Heart right ventricle (tissue), 16 donors: ENCODE measurements around the gene ALAS1. TPM values are rescaled to one million over a fixed set of nuclear protein-coding genes. Genes with fewer than 3 reads are reported as not detected.

Experiments used
- ATAC-seq, 8 donors: fragments of 200-7000 bp; cut with Tn5 transposase; one replicate each; pipeline ENCODE4 v1.9.1; 2020; ENCODE audit warnings: mild to moderate bottlenecking in 8 of 8, moderate library complexity in 8 of 8, moderate number of reproducible peaks in 1 of 8
- DNase-seq, 2 donors: peaks; one replicate each; pipeline ENCODE4 v3.0.0-alpha.2; 2020
- H3K27ac ChIP-seq, 10 donors: fragments of 200-600 bp; sonication (generic) in 2 of 10; one replicate each; pipeline versions ENCODE4 v1.5.0 to v1.8.0; 2020 to 2022; ENCODE audit warnings: mild to moderate bottlenecking in 3 of 10
- H3K27me3 ChIP-seq, 7 donors: fragments of 200-600 bp; one replicate each; pipeline ENCODE4 v1.8.0; 2021 to 2022; ENCODE audit warnings: mild to moderate bottlenecking in 2 of 7
- H3K36me3 ChIP-seq, 9 donors: fragments of 200-600 bp; sonication (generic) in 1 of 9; one replicate each; pipeline versions ENCODE4 v1.5.0 to v1.8.0; 2020 to 2022; ENCODE audit warnings: mild to moderate bottlenecking in 2 of 9
- H3K4me1 ChIP-seq, 9 donors: fragments of 200-600 bp; sonication (generic) in 1 of 9; one replicate each; pipeline versions ENCODE4 v1.5.0 to v1.8.0; 2020 to 2022; ENCODE audit warnings: mild to moderate bottlenecking in 4 of 9
- H3K4me3 ChIP-seq, 10 donors: fragments of 200-600 bp; sonication (generic) in 2 of 10; one replicate each; pipeline versions ENCODE4 v1.5.0 to v1.8.0; 2020 to 2022; ENCODE audit warnings: mild to moderate bottlenecking in 7 of 10, moderate library complexity in 2 of 10
- H3K9me3 ChIP-seq, 11 donors: fragments of 200-600 bp in 10 of 11; sonication (generic) in 2 of 11; one replicate each; pipeline versions ENCODE4 v1.5.0 to v1.8.0; 2013 to 2022; ENCODE audit warnings: mild to moderate bottlenecking in 2 of 11, control low read depth in 1 of 11, moderate library complexity in 1 of 11
- WGBS, 2 donors: extraction: QIAGEN DNeasy Blood & Tissue Kit; methylation state at CpG; one replicate each; pipeline ENCODE4 v1.1.7; 2013; ENCODE audit warnings: inconsistent platforms in 1 of 2; 5-methylcytosine and 5-hydroxymethylcytosine counted together
- intact Hi-C, 10 donors: fragments of 100-400 bp; cut with DNase I; formaldehyde crosslinking; loops; one replicate each; pipeline versions ENCODE4 v1.11.1 to v1.14.2; 2022
- polyA plus RNA-seq, 2 donors: library from polyadenylated mRNA; stranded (reverse); fragments of 200-250 nt; gene quantifications; one replicate each; pipeline ENCODE4 v1.2.3, GENCODE V29; 2013
- total RNA-seq, 10 donors: library from RNA; stranded (reverse); fragmentation: NEBNext Ultra II Directional in 3 of 10; extraction: Animal tissue kit (Norgen Biotek cat#: 25700) in 3 of 10; gene quantifications; one replicate each; pipeline versions ENCODE4 v1.2.1 to v1.2.4, GENCODE V29; 2021 to 2023
- TF ChIP-seq, protein P1 (sequence below), 9 donors: fragments of 200-600 bp; sonication (generic) in 2 of 9; IDR thresholded peaks; one replicate each; pipeline versions ENCODE4 v1.5.0 to v1.8.0; 2021 to 2022; ENCODE audit warnings: antibody characterized with exemption in 9 of 9, mild to moderate bottlenecking in 5 of 9, moderate library complexity in 1 of 9
- donor health status: Arrhythmogenic right ventricular cardiomyopathy.
- donor health status: ischemic (EF 13 %, LVEDD 7.1; RV severe dilation, severe dysfunction).
- donor health status: healthy with polysubstance abuse.
- donor health status: DM: no; HTN: yes; CAD: no.
- donor health status: DM: no; HTN: no; CAD: no.
- donor health status: ischemic (EF 25% LVEDD 6.9; RV normal size, moderate dysfunction).
- donor health status: ischemic (EF 25% LVEDD 5.7; RV mildly dilated, moderate dysfunction).
- donor health status: healthy.
- donor health status: DM: yes; HTN: yes; CAD: no.
- donor health status: Ischemic cardiomyopathy.
- donor health status: ischemic (EF 35%, LVEDD 5.7; RV mildly dilated, moderate dysfunction).
- donor health status: nonischemic (EF 11% LVEDD 7.7; RV severe dilation, severe dysfunction).
- donor health status: DM: yes; HTN: yes; CAD: no.
- donor health status: PGD.
- donor health status: ischemic (EF 29% LVEDD 5.4; RV normal size, mild dysfunction).
- donor health status: nonischemic (EF 23%, LVEDD 6.1; RV moderate dilation, normal function).

The ALAS1 gene
- total and polyA plus RNA-seq, 12 donors = 55.2 to 233 (median 176) TPM

- no peak for DNase-seq
- Histone ChIP-seq H3K4me1 (peaks cover 7 to 54% (median 15%) of the 10 kb centered on the region in 9 donors), H3K4me3 (peak overlapping the region; percentile 33 to 71 (median 64)), H3K27ac (peak overlapping the region in 9 of 10 donors; percentile 74 to 97 (median 88)), H3K9me3 (peaks cover 0 to 6% (median 0%) of the 10 kb centered on the region in 11 donors), H3K27me3 (no peaks in the 10 kb centered on the region), H3K36me3 (peaks cover 0 to 36% (median 1%) of the 10 kb centered on the region in 9 donors)
- intact Hi-C loops = no loop called here
- ATAC-seq = peak in 4 of 8 donors; percentile 1 to 7 (median 5)
- TF ChIP-seq, protein P1, sequence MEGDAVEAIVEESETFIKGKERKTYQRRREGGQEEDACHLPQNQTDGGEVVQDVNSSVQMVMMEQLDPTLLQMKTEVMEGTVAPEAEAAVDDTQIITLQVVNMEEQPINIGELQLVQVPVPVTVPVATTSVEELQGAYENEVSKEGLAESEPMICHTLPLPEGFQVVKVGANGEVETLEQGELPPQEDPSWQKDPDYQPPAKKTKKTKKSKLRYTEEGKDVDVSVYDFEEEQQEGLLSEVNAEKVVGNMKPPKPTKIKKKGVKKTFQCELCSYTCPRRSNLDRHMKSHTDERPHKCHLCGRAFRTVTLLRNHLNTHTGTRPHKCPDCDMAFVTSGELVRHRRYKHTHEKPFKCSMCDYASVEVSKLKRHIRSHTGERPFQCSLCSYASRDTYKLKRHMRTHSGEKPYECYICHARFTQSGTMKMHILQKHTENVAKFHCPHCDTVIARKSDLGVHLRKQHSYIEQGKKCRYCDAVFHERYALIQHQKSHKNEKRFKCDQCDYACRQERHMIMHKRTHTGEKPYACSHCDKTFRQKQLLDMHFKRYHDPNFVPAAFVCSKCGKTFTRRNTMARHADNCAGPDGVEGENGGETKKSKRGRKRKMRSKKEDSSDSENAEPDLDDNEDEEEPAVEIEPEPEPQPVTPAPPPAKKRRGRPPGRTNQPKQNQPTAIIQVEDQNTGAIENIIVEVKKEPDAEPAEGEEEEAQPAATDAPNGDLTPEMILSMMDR (IDR thresholded peaks at IDR 0.05) = no peak
- 49% methylated on average over 8 of the region's 8 CpGs for WGBS, 2 donors
These were observed 48.3 kb downstream of the ALAS1 start for GRCh38 chr3:52246264-52246620.

DNA sequence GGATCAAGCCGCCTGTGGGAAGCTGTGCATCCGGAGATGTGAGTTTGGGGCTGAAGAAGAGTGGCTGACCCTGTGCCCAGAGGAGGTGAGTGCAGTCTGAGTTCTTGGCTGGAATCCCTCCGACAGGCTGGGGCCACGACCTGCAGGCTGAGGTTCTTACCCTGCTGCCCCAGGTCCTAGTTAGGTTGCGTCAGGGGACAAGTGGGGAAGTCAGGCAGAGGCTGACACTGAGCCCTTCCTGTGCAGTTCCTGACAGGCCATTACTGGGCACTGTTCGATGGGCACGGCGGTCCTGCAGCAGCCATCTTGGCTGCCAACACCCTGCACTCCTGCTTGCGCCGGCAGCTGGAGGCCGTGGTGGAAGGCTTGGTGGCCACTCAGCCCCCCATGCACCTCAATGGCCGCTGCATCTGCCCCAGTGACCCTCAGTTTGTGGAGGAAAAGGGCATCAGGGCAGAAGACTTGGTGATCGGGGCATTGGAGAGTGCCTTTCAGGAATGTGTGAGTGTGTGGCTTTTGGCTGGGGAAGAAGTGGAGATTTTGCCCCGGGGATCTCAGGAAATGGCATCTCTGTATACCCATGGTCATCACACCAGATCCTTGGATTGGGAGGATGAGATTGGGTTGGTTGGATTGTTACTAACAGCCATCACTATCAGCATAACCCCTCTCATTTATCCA, 48.9 kb downstream of the ALAS1 start:
- Histone ChIP-seq H3K27ac (peak overlapping the region in 9 of 10 donors; percentile 74 to 97 (median 88)), H3K36me3 (peaks cover 0 to 42% (median 6%) of the 10 kb centered on the region in 9 donors), H3K4me3 (peak overlapping the region in 9 of 10 donors; percentile 54 to 71 (median 65)), H3K4me1 (peaks cover 7 to 60% (median 17%) of the 10 kb centered on the region in 9 donors), H3K9me3 (peaks cover 0 to 6% (median 0%) of the 10 kb centered on the region in 11 donors), H3K27me3 (no peaks in the 10 kb centered on the region)
- TF ChIP-seq, protein P1 (IDR thresholded peaks at IDR 0.05) = no peak
- intact Hi-C loops = no loop called here
- DNase-seq (peak in 1 of 2 donors; percentile 4), ATAC-seq (peak in 2 of 8 donors; percentile 4 to 28)
- 84 to 87% methylated on average over 14 of the region's 14 CpGs for WGBS, 2 donors

- peaks cover 7 to 67% (median 17%) of the 10 kb centered on the region in 9 donors for H3K4me1 ChIP-seq
- H3K9me3 ChIP-seq = peaks cover 0 to 6% (median 0%) of the 10 kb centered on the region in 11 donors
- peak overlapping the region in 2 of 10 donors; percentile 91 to 97 for H3K27ac ChIP-seq
- DNase-seq = no peak
- no peaks in the 10 kb centered on the region for H3K27me3 ChIP-seq
- H3K4me3 ChIP-seq = peak overlapping the region in 2 of 10 donors; percentile 65 to 71
- TF ChIP-seq, protein P1 (IDR thresholded peaks at IDR 0.05) = no peak
- no peak for ATAC-seq
- intact Hi-C loops = no loop called here
- peaks cover 0 to 49% (median 6%) of the 10 kb centered on the region in 9 donors for H3K36me3 ChIP-seq
- WGBS, 2 donors = 95 to 97% methylated on average over 7 of the region's 7 CpGs
These were observed 49.6 kb downstream of the ALAS1 start for GRCh38 chr3:52247409-52248164.

GRCh38 chr3:52248165-52248541, 50.2 kb downstream of the ALAS1 start:
- DNase-seq = no peak
- TF ChIP-seq, protein P1 (IDR thresholded peaks at IDR 0.05) = no peak
- 91 to 95% methylated on average over 10 of the region's 10 CpGs for WGBS, 2 donors
- Histone ChIP-seq H3K36me3 (peaks cover 0 to 55% (median 6%) of the 10 kb centered on the region in 9 donors), H3K27ac (peak overlapping the region in 1 of 10 donors; percentile 97), H3K27me3 (no peaks in the 10 kb centered on the region), H3K9me3 (peaks cover 0 to 5% (median 0%) of the 10 kb centered on the region in 11 donors), H3K4me1 (peaks cover 7 to 73% (median 17%) of the 10 kb centered on the region in 9 donors), H3K4me3 (no peak overlapping the region)
- intact Hi-C loops = no loop called here
- ATAC-seq = no peak
